ENCODE measurements around the gene IFIT1B.
"Not testable (repeated sequence)": the region's sequence is repeated elsewhere in the genome, so short reads cannot be mapped to it uniquely, and the experiment has no call there.

Gene IFIT1B, protein sequence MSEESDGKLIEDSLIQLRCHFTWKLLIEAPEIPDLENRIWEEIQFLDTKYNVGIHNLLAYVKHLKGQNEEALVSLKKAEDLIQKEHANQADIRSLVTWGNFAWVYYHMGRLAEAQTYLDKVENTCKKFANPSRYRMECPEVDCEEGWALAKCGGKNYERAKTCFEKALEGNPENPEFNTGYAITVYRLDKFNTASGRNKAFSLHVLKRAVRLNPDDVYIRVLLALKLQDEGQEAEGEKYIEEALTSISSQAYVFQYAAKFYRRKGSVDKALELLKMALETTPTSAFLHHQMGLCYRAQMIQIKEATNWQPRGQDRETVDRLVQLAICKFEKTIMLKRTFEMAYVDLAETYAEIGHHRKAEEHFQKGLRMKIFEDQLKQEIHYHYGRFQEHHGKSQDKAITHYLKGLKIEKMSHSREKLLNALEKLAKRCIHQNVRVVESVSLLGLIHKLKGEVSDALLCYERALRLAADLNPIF

DNA sequence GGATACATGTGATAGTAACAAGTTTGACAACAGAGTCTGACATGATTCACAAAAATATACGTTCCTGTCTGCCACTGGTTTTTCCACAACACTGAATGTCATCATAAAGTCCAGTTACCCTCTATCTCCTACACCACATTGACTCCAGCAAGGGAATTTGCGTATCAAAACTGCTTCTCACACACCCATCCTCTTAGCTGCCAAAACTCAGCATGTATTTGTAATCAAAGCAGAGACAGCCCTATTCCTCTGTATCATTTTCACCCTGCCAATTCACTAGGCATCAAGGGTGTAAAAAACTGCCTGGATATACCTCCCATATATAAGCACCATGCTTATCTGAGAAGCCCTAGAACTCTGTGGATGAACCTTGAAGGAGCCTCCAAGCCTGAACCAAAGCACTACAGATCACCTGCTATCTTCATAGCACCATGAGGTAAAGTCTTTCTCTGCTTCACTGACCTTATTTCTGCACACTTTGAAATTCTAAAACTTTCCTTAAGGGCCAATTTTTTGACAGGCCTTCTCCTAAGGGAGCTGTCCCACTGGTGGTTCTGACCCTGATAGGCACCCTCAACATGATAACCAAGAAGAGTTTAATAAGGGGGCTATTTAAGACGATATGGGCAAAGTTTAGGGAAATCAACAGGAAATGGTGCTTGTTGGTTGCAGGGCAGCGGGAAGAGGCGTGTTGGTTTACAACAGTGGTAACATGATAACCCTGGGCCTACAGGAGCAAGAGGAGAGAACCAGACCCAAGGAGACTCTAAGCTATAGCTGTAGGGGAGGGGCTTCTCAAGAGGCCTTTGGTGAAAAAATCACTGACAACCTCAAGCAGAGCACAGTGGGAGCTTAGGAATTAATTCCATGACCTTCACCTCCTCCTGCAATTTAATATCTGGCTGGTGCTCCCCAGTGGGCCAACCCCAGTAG, at the start of gene IFIT1B:
Gene IFIT1B, plus strand, starts transcription at position 352 of the 933 bp plus-strand sequence. Its CDS starts 80 bp downstream, at position 432.
- FAIRE-seq = no peak

DNA sequence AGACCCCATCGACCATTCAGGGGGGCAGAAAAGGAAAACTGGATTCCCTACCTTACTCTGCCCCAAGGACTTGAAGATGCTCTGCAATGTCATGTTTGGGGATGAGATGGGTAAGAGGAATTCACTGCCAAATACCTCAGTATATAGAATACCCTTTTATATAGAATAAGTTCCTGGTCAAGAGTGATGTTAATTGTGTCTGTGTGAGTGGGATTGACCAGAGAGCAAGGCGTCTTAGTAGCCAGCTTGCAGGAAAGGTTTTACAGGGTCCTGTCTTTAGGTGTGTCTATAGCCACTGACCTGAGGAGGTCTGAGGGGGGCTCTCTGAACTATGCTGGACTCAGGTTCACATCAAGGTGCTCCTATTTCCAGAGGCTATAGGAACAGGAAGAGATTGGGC, 48.7 kb upstream of the IFIT1B start:
- no peak for FAIRE-seq

DNA sequence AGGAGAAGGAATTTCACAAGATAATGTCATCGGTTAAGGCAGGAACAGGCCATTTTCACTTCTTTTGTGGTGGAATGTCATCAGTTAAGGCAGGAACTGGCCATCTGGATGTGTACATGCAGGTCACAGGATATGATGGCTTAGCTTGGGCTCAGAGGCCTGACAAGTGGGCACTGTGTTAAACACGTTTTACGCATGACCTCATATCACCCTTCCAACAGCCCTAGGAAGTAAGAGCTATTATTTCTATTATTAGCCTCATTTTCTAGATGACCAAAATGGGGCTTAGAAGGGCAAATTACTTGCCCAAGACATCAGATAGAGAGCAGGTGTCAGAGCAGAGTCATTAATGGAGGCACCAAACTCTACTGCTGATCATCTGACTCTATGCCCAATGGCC, 47.8 kb upstream of the IFIT1B start:
- FAIRE-seq = not testable (repeated sequence)

DNA sequence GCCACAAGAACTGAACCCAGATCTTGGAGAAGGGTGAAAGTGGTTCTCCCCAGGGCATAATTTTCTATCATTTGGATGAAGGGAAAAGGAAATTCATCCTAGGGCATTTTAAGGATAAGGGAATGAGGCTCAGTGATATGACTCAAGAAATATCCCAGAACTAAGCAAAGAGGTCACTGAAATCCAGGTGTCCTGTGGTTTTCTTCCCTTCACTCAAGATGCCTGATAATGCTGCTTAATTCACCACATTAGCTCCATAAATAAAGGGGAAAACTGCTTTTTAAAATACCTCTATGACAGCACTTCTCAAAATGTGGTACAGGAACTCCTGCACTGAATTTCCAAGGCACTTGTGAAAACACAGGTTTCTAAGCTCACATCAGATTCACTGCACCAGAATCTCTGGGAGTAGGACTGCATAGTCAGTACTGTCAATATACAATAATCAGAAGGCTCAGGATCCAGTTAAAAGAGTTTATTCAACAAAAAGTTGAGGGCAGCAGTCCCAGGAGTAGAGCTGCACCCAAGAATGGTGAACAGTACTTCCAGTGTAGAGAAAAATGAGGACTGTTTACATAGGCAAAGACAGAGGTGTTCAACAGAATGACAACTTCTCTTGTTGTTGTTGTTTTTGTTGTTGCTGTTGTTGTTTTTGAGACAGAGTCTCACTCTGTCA, 47.2 kb upstream of the IFIT1B start:
- FAIRE-seq = no peak

DNA sequence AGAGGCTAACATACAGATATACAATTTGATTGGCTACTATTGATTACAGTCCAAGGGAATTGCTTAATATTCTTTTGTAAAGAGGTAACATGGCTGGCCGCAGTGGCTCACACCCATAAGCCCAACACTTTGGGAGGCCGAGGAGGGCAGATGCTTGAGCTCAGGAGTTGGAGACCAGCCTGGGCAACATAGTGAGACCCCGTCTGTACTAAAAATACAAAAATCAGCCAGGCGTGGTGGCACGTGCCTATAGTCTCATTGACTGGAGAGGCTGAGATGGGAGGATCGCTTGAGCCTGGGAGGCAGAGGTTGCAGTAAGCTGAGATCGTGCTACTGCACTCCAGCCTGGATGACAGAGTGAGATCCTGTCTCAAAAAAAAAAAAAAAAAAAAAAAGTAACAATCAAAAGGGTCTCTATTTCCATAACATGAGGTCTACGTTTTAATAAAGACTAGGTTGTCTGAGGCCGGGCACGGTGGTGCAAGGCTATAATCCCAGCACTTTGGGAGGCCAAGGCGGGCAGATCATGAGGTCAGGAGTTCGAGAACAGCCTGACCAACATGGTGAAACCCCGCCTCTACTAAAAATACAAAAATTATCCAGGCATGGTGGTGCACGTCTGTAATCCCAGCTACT, 46.3 kb upstream of the IFIT1B start:
- not testable (repeated sequence) for FAIRE-seq

DNA sequence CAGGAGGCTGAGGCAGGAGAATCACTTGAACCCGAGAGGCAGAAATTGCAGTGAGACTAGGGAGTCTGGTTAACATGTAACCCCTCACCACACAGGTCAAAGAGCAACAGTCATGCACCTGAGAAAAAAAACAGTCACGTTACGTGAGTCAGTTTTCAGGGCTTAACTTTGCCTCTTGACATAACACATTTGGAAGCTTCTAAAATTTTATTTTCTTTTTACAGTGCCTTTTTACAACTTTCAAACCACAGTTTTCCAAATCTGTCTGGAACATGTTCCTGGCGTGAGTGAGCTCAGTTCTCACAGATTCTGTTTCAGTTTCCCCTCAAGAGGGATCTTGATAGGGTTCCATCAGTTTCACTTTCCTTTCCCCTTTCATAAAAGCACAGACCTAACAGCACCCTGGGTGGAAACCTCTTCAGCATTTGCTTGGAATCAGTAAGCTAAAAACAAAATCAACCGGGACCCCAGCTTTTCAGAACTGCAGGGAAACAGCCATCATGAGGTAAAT, 45.7 kb upstream of the IFIT1B start:
- FAIRE-seq = no peak

DNA sequence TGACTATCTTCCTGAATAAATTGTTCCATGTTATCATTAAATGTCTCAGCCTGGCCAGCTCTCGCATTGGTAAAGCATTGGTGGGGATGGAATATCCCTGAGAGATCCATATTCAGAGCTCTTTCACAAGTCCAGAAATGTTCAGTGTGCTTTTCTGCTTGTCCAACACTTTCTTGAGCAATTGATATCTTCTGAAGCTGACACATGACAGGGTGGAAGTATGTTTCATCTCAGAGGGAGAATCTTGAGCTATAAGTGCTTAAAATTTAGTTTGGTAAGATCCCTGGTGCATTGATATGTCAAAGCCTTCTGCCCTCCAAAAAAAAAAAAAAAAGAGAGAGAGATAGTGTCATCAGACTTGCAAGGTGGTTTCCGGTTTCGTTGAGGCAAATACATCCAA, 42.6 kb upstream of the IFIT1B start:
- FAIRE-seq = no peak

DNA sequence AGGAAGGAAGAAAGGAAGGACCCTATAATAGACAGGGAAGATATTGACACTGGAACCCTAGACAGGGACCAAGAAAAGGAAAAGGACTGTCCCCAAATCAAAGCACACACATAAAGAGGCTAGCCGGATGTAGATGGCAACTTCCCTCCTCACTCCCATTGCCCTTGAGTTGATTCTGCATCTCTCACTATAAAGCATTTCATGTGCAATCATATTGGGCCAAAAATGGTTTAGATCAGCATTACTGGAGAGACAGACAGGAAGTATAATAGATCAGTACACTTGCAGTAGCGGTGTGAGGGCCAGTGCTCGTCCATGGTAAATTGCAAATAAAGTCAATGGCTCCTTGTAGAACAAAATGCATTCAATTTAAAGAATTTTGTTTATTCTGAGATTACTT, 41.6 kb upstream of the IFIT1B start:
- FAIRE-seq = no peak

DNA sequence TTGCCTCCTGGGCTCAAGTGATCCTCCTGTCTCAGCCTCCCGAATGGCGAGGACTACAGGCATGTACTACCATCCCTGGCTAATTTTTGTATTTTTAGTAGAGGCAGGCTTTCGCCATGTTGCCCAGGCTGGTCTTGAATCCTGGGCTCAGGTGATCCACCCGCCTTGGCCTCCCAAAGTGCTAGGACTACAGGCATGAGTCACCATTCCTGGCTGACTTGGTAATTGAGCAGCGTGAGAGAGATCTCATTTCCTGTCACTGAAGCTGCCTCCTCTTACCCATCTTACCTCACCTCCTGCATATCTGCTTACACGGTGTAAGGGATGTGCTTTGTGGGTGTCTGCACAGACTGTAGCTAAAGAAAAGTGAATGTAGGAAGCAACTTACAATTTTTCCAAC, 40.4 kb upstream of the IFIT1B start:
- FAIRE-seq = no peak

DNA sequence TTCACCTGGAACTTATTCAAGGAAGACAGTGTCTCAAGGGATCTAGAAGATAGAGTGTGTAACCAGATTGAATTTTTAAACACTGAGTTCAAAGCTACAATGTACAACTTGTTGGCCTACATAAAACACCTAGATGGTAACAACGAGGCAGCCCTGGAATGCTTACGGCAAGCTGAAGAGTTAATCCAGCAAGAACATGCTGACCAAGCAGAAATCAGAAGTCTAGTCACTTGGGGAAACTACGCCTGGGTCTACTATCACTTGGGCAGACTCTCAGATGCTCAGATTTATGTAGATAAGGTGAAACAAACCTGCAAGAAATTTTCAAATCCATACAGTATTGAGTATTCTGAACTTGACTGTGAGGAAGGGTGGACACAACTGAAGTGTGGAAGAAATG, 39.1 kb upstream of the IFIT1B start:
- FAIRE-seq = no peak

DNA sequence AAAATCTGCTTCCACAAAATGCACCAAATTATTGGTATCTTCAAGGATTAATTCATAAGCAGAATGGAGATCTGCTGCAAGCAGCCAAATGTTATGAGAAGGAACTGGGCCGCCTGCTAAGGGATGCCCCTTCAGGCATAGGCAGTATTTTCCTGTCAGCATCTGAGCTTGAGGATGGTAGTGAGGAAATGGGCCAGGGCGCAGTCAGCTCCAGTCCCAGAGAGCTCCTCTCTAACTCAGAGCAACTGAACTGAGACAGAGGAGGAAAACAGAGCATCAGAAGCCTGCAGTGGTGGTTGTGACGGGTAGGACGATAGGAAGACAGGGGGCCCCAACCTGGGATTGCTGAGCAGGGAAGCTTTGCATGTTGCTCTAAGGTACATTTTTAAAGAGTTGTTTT, 38.0 kb upstream of the IFIT1B start:
- no peak for FAIRE-seq

DNA sequence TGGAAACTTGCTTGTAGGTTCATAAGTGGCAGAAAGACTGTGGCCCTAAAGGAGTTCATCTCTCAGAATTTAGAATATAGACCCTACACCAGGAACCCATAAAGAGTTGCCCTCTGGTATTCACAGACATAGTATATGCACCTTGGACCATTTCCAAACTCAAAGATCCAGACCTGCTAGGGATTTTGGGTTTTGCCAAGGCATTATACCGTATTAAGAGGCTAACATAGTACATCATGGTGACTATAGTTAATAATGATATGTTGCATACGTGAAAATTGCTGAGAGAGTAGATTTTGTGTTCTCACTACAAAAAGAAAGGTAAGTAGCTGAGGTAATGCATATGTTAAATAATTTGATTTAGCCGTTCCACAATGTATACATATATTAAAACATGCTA, 36.2 kb upstream of the IFIT1B start:
- no peak for FAIRE-seq

DNA sequence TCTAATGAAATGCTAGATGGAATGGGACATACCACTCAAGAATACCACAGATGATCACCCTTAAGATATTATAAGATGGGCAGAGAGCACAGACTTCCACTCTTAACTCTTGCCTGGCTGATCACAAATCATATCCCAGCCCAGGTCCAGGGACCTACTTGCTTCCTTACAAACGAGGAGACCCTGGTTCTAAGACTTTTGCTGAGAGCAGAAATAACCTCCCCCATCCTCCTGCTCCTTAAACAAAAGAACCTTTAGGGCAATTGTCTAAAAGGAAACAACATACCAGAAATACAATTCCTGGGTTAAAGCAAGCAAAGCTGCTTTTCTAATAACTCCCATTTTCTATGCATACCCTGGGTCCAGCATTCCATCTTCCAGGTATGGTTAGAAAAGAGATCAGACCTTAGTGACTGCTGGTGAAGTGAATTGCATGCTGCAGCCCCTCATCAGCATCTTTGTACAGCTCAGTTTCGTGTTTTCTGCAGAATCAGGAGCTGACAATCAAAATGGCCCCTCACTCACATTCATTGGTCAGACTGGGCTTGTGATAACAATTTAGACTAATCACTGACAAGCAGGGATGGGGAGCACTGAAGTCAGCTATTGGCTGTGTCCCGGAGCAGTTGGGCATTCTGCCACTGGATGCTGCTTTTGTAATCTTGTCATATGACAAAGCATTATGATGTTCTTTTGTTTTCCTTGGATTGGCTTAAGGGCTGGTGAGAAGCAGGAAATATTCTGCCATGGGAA, 35.5 kb upstream of the IFIT1B start:
- no peak for FAIRE-seq

DNA sequence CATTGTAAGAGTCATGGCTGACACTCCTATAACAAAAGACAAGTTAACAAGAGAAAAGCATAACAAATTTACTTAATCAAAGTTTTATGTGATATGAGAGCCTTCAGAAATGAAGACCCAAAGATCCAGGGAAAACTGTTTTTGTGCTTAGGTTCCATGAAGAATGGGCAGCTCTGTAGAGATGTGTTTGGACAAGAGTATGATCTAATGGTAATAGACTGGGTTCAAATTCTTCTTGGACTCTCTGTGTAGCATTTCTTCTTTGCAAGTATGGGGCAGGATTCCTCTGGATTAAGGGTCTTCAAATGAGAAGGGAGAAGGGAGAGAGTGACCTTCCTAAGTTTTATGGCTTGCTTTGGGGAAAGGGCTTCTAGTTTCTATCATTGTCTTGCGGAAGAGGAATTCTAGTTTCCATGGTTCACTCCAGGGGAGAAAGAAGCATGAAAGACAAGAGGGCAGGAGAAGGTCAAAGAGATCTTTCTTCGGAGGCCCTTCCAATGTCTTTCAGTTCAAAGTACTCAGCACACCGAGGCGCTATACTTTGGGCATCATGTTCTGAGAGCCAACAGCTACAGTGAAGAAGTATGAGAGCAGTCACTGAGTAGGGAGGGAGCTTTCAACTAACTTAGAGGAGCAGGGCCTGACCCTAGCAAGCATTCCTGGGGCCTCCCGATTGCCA, 34.6 kb upstream of the IFIT1B start:
- FAIRE-seq = no peak

DNA sequence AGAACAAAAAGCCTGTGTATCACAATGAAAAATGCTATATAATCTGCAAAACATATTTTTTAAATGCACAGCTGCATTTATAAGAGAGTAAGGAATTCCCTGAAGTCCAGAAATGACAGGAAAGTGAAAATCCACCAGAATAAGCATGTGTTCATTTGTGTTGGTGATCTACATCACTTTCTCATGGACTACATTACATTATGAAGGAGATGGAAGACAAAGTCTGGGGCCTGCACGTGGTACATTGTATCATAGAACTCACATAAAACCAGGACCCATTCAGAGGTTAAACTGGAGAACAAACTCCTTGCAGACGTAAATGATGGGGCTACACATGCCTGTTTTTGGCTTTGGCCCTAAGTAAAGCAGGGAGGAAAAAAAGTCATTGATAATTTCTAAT, 33.7 kb upstream of the IFIT1B start:
- FAIRE-seq = no peak

DNA sequence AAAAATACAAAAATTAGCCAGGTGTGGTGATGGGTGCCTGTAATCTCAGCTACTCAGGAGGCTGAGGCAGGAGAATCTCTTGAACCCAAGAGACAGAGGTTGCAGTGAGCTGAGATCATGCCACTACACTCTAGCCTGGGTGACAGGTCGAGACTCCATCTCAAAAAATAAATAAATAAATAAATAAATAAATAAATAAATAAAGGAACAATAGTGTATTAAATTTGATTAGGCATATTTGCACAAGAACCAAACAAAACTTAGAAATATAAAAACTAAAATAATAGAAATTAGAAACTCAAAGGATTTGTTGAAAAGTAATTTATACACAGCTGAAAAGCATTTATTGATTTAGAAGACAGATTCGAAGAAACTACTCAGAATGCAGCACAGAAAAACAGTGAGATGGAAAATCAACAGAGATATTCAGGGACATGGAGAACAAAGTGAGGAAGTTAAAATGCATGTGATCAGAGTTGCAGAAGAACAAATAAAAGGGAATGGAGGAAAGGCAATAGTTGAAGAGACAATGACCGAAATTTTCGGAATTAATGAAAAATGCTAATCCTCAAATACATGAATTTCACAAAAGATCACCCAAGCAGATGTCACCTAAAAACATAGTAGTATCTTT, 32.4 kb upstream of the IFIT1B start:
- FAIRE-seq = no peak

DNA sequence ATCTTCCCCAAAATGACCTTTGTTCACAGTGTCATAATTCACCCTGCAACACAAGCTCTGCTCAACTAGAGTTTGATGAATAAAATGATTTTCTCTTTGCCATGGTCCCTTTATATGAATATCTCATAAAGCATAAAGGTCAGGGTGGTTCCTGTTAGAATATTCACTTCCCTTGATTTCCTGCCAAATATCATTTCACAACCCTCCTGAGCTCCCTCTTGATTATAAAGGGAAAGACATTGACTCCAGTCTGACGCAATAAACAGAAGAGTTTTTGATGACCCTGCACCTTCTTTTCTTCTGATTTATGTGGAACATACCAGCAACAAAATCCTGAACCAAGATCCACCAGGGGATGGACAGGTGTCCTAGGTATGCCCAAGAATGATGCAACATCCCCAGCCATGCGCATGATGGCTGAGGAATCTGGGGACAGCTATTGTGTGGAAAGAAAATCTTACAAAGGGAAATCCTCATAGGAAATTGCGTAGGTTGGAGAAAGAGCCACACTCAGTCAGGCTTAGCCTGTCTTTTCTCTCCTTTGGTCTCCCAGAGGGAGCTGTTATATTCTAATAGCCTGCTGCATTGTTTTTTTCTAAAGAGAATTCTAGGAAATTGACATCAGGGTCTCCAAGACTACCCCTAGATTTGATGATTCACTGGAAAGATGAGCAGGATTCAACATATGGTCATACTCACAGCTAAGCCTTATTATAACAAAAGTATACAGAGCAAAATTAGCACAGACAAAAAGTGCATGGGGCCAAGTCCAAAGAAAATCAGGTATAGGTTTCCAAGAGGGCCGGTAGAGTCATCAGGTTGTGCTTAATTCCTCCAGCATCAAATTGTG, 31.2 kb upstream of the IFIT1B start:
- no peak for FAIRE-seq

DNA sequence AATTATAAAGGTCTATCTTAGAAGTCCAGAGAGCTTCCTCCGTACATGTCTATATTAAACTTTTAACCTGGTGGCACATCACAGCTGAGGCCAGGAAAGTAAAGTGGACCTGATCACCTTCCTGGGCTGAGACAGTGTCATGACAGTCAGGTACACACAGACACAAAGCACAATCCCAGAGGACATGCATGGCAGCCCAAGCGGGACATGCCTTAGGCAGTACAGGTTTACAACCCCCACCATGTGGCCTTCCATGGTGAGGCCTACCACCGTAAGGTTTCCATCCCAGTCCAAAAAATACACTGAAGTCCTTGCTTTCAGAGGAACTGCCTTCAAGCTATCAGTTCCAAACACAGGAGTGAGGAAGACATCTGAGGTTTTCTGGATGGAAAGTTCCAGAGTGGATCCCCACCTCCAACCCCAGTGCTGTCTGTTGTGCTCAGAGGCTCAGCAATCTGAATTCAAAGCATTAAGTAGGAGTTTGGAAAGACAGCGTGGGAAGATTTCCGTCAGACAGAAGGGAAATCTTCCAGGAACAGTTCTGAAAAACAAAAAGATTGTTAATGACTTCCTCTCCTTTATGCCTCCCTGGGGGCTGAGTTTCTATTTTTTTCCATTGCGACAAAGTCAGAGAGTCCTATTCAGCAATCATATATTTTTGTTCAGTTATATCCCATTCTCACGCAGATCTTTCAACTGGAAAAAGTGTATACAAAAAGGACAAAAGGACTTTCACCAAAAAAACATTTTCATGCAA, 30.0 kb upstream of the IFIT1B start:
- FAIRE-seq = no peak

DNA sequence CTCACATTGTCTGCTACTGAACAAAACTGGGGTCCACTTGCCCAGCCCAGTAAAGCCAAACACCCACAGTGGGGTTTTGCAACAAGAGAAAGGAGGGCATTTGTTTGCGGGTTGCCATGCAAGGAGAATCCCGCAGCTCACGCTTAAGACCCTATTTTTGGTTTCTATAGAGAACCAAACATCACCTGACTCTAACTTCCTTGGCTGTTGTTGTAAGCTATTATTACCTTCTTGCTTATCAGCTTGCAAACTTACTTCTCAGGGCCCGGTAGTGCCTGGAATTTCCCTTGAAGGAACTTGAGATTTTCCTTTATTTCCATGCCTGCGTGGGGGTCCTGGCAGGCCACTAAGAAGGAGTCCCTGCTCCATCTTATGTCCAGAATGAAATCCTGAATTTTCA, 29.4 kb upstream of the IFIT1B start:
- FAIRE-seq = no peak

All from islet of Langerhans (tissue), 1 donor.